HEK293T (cell line): ENCODE measurements around the gene EXD2.

Experiments used
- ARNT ChIP-seq: fragments of 450-650 bp; IDR thresholded peaks from 2 replicates; pipeline ENCODE4 v1.6.1; 2017; ENCODE audit warnings: mild to moderate bottlenecking
- ELF4 ChIP-seq: fragments of 450-650 bp; IDR thresholded peaks from 2 replicates; pipeline ENCODE4 v1.6.1; 2017; ENCODE audit warnings: antibody characterized with exemption
- FOXA1 ChIP-seq: fragments of 450-650 bp; IDR thresholded peaks from 2 replicates; pipeline ENCODE4 v1.6.1; 2016; ENCODE audit warnings: mild to moderate bottlenecking
- FOXM1 ChIP-seq: fragments of 450-650 bp; IDR thresholded peaks from 2 replicates; pipeline ENCODE4 v1.6.1; 2017; ENCODE audit warnings: mild to moderate bottlenecking, borderline replicate concordance
- HDGF ChIP-seq: fragments of 450-650 bp; IDR thresholded peaks from 2 replicates; pipeline ENCODE4 v1.6.1; 2017; ENCODE audit warnings: antibody characterized with exemption, borderline replicate concordance
- L3MBTL2 ChIP-seq: fragments of 450-650 bp; conservative IDR thresholded peaks from 2 replicates; pipeline ENCODE4 v1.6.1; 2016; ENCODE audit warnings: mild to moderate bottlenecking
- SP1 ChIP-seq: fragments of 450-650 bp; IDR thresholded peaks from 2 replicates; pipeline ENCODE4 v1.6.1; 2017
- SUZ12 ChIP-seq: fragments of 450-650 bp; IDR thresholded peaks from 2 replicates; pipeline ENCODE4 v1.6.1; 2016; ENCODE audit warnings: mild to moderate bottlenecking
- TARDBP ChIP-seq: fragments of 450-650 bp; IDR thresholded peaks from 2 replicates; pipeline ENCODE4 v1.6.1; 2016
- ZNF384 ChIP-seq: fragments of 450-650 bp; IDR thresholded peaks from 2 replicates; pipeline ENCODE4 v1.6.1; 2016

DNA sequence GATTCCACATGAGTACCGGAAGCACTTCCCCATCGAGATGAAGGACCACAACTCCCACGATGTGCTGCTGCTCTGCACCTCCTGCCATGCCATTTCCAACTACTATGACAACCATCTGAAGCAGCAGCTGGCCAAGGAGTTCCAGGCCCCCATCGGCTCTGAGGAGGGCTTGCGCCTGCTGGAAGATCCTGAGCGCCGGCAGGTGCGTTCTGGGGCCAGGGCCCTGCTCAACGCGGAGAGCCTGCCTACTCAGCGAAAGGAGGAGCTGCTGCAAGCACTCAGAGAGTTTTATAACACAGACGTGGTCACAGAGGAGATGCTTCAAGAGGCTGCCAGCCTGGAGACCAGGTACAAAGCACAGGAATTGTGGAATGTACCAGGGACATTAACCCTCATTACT, 46.3 kb downstream of the EXD2 start:
- TF ChIP-seq FOXA1 (no peak), ARNT (no peak), SP1 (no peak), FOXM1 (no peak), HDGF (no peak), L3MBTL2 (no peak), SUZ12 (no peak), TARDBP (no peak), ZNF384 (no peak), ELF4 (no peak)
